GM18498 (cell line): ENCODE measurements around the gene COL9A3.
"Not testable (repeated sequence)": the region's sequence is repeated elsewhere in the genome, so short reads cannot be mapped to it uniquely, and the experiment has no call there.

ENCODE experiments used
- ATAC-seq: cut with Tn5 transposase; IDR thresholded peaks from one replicate; pipeline ENCODE4 v1.9.1; 2021; ENCODE audit warnings: mild to moderate bottlenecking, moderate library complexity; ENCODE audit not compliant: unreplicated experiment

The COL9A3 gene

DNA sequence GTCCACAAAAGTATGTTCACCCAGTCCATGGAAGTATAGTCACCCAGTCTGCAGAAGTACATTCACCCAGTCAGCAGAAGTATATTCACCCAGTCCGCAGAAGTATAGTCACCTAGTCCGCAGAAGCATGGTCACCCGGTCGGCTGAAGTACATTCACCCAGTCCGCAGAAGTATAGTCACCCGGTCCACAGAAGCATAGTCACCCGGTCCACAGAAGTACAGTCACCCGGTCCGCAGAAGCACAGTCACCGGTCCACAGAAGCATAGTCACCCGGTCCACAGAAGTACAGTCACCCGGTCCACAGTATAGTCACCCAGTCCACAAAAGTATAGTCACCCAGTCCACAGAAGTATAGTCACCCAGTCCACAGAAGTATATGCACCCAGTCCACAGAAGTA is 36.0 kb downstream of the COL9A3 start:
- ATAC-seq: no peak

DNA sequence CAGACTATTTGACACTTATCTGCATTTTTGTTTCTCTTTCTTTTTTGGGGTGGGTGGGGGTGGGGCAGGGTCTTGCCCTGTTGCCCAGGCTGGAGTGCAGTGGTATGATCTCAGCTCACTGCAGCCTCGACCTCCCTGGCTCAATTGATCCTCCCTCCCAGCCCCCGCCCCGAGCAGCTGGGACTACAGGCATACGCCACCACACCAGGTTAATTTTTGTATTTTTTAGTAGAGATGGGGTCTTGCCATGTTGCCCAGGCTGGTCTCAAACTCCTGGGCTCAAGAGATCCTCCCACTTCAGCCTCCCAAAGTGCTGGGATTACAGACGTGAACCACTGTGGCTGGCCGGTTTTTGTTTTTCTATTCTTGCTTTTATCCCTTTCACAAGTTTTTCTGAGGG is 36.5 kb downstream of the COL9A3 start:
- ATAC-seq: not testable (repeated sequence)

DNA sequence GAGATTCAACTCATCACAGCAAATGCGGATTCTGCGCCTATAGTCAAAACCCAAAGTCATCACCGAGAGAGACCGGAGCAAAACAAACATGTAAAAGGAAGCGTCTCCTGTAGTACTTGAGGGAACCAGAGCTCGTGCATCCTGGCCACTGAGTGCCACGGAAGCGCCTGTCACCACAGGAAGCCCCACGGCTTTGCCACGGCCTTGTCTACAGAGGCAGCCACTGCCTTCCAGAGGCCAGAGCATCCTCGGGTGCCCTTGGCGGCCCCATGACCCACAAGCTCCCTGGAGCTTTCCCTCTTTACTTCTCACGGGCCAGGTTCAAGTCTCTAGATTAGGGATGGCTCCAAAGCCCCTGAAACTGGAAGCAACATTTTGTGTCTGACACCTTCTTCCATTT is 37.3 kb downstream of the COL9A3 start:
- no peak for ATAC-seq

DNA sequence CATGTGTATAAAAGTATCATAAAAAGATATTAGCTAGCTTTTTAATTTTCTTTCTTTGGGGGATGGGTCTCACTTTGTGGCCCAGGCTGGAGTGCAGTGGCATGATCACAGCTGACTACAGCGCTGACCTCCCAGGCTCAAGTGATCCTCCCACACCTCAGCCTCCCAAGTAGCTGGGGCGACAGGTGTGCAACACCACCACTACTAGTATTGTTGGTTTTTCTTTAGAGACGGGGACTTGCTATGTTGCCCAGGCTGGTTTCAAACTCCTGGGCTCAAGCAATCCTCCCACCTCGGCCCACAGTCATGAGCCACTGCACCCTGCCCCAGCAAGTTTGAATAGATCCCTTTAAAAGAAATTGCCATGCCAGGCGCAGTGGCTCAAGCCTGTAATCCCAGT is 38.3 kb downstream of the COL9A3 start:
- ATAC-seq: no peak

DNA sequence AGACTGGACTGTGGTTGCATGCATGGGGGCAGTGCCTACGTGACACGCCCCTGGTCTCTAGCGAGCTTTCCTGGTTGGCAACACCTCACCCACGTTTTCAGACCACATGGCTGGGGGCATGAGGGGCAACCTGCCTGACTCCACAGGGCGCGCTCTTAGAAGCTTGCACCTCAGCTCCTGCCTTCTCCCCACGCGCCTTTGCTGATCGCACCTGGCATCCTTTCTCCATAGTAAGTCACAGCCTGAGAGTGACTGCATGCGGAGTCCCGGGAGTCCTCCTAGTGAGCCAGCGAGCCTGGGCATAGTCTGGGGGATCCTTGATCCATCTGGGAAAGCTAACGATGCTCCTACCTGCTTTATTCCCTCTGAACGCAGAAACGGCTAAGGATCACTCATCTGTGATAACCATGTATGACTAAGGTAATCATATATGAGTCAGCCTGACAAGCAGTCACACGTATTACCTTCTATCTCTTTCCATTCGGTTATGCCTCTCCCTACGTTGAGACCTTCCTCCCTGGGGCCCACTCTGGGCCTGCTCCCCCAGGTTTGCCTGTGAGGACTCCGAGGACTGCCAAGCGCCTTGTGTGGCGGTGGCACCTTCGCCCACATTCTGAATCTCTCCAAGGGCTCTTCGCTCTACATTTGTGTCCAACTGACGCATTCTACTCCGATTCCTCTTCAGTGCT is 40.2 kb downstream of the COL9A3 start:
- ATAC-seq: no peak

DNA sequence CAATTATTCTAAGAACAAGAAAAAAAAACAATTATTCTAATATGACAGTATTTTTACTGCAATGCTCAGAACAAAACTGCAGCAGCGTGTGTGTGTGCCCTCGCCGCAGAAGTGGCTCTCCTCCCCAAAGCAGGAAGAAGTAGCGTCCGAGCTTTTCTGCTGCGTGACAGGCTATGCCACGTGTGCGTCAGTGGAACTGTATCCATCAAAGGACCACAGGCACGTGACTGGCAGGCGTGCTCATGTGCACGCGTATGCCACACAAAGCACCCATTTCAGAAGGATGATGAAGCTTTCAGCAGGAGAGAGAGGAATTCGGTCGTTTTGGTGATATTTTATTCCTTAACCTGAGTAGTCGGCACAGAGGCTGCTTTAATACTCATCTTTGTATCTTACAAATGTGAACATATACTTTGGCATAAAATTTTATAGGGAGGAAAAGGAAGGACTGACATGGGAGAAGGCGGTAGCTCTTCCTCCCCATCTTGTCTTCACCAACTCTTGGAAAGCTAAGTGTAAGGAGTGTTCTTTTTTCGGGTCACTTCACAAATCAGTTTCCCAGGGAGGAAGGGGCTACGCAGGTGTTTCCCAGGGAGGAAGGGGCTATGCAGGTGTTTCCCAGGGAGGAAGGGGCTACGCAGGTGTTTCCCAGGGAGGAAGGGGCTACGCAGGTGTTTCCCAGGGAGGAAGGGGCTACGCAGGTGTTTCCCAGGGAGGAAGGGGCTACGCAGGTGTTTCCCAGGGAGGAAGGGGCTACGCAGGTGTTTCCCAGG is 41.4 kb downstream of the COL9A3 start:
- ATAC-seq: no peak

DNA sequence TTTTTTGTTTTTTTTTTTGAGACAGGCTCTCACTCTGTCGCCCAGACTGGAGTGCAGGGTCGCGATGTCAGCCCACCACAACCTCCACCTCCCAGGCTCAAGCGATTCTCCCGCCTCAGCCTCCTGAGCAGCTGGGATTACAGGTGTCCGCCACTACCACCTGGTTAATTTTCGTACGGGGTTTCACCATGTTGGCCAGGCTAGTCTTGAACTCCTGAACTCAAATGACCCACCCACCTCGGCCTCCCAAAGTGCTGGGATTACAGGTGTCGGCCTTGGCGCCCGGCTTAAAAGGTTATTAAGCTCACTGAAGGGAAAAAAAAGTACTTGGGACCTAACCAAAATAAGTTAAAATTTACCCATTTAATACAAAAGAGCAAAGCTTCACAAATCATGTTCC is 42.9 kb downstream of the COL9A3 start:
- no peak for ATAC-seq

DNA sequence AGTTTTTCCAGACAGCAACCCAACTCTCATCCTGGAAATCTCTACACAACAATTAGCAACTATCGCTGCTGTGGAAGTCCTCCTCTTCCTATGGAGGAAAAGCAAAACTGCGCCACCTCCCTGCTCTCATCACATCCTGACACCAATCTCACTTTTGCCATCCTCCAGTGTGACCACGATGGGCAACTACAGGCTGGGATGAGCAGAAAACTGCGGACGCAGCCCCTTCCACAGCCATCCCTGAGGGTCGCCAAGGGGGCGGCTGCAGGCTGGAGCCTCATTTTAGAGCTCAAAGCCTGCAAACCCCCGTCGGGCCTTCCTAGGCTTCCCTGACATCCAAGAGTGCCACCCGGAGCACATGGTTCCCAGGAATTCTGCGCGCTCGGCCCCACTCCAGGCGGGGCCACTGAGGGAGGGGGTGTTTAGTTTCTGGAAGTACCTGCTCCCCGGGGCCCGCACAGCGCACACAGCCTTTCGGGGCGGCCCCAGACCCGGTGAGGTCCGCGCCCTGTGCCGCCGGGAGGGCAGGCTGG is 43.6 kb downstream of the COL9A3 start:
- ATAC-seq: peak; percentile 18

DNA sequence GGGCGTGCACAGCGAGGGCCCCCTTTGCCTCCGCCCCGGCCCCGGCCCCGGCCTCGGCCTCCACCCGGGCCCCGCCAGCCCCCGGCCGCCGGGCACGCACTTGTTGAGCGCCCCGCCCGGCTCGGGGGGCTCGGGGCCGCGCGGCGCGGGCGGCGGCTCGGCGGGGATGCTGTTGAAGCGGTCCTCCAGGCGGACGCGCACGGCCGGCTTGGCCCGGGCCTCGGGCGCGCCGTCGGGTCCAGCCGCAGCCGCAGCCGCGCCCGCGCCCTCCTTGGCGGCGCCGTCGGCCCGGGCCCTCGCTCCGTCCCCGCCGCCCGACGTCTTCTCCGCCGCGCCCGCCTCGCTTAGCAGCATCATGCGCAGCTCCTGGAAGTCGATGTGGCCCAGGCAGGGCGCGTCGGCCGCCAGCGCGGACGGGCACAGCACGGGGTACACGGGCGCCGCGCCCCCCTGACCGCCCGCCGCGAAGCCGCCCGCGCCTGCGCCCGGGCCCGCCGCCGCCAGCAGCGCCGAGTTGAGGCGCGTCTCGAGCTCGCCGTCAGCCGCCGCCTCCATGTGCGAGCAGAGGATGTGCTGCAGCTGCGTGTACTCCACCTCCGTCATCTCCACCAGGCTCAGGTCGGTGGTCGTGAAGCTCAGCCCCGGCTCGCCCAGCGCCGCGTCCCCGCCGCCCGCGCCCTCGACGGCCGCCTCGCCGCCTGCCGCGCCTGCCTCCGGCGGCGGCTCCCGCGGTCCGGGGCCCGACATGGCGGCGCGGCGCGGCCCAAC is 44.3 kb downstream of the COL9A3 start:
- ATAC-seq: peak; percentile 38

DNA sequence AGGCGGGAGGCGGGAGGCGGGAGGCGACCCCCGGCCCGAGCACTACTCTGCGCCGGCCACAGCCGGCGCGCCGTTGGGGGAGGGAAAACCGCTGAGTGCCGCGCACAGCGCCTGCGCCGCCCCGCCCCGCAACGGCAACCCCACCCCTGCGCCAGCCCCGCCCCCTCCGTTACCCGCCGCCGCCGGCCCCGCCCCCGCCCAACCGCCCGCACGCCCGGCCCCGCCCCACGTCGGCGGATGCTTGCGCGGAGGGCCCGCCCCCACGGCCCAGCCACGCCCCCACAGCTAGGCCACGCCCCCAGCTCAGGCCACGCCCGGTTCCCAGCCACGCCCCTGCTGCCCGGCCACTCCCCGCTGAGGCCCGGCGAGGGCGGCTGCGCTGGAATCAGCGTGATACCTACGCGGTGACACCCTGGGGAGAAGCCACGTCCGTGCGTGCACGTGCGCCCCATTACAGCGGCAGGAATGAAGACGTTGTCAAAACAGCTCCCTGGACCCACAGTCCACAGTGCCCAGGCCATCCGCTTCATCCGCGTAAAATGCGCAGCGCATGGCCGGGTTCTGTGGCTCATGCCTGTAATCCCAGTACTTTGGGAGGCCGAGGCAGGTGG is 45.0 kb downstream of the COL9A3 start, which contains the start of gene TCFL5:
TCFL5 (minus strand) TSS at position 97 of the 611 bp plus-strand sequence. CDS start 152 bp downstream, outside the sequence.
- peak; percentile 66 for ATAC-seq

DNA sequence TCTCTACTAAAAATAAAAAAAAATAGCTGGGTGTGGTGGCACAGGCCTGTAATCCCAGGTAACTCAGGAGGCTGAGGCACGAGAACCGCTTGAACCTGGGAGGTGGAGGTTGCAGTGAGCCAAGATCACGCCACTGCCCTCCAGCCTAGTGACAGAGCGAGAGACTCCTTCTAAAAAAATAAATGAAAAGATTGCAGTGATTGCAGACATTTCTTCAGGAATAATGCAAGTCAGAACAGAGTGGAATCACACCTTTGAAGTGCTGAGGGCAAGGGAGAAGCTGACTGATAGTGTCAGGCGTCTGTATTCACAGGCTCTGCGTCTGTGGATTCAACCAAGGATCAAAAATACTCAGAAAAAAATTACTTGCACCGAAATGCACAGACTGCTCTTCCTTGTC is 47.4 kb downstream of the COL9A3 start:
- ATAC-seq: no peak

DNA sequence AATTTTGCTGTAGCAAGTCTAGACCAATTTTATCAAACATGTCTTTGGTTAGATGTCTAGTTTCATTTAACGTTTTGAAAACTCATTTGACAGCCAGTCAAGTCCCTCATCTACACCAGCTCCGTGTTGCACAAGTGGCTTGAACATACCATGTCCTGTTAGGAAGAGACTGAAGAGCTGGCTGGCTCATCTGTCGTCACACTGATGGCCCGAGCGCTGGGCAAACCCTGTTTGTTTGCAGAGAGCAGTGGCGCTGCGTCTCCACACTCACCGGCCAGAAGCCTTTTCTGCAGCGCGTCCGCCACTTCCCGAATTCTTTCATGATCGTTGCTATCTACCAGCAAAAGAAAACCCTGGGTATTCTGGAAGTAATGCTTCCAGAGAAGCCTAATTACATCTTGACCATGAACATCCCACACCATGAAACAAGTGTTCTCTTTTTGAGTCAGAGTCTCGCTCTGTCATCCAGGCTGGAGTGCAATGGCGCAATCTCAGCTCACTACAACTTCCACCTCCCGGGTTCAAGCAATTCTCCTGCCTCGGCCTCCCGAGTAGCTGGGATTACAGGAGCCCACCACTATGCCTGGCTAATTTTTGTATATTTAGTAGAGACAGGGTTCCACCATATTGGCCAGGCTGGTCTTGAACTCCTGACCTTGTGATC is 55.5 kb downstream of the COL9A3 start:
- ATAC-seq: no peak

DNA sequence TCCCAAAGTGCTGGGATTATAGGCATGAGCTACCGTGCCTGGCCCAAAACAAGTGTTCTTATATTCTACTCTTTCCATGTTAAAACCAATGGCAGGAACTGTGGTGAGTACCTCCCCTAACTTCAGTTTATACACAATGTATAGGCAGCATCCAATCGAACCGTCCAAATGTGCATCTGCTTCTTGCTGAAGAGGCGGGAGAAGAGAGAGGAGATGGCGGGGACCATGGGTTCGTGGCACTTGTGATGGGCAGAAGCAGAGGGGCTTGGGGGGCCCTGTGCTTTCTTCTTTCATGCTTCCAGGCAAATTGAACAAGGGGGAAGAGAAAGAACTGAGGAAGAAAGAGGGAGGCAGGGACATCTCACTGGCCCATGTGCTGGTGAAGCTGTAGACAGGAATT is 56.0 kb downstream of the COL9A3 start:
- no peak for ATAC-seq

DNA sequence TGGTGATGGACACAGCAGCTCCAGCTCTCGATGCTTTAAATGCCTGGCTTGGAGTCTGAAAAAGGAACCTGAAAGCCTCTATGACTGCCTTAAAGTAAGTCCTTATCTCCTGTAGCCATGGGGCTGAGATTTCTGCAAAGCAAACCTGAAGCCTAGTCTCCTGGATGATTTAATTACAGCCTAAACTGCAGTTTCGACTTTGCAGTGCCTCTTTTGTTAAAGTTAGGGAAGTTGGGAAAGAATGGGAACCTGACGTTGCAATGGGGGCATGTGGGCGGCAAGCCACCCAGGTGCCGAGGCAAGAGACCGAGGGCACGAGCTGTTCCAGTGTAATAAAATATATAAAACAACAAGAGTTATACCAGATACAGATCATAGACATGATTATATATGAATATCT is 56.4 kb downstream of the COL9A3 start:
- no peak for ATAC-seq

DNA sequence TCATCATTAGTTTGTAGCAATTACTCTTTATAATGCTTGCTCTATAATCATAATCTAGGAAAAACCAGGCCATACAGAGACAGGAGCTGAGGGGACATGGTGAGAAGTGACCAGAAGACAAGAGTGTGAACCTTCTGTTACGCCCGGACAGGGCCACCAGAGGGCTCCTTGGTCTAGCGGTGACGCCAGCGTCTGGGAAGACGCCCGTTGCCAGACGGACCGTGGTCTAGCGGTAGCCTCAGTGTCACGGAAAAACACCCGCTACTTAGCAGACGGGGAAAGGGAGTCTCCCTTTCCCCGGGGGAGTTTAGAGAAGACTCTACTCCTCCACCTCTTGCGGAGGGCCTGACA is 56.8 kb downstream of the COL9A3 start:
- ATAC-seq: not testable (repeated sequence)

DNA sequence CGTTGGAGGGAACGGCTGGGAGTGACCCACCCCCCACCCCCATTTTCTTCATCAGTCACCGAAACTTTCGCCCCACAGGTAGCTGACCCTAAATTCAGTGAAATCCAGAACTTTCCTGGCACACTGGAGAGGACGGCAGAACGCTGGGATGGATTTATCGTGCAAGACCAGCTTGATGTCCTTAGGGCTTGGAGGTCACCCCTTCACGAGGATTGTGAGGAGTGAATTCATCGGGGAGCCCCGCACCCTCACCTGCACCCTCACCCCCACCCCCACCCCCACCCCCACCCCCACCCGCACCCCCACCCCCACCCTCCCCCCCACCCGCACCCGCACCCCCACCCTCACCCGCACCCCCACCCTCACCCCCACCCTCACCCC is 58.1 kb downstream of the COL9A3 start:
- ATAC-seq: no peak

DNA sequence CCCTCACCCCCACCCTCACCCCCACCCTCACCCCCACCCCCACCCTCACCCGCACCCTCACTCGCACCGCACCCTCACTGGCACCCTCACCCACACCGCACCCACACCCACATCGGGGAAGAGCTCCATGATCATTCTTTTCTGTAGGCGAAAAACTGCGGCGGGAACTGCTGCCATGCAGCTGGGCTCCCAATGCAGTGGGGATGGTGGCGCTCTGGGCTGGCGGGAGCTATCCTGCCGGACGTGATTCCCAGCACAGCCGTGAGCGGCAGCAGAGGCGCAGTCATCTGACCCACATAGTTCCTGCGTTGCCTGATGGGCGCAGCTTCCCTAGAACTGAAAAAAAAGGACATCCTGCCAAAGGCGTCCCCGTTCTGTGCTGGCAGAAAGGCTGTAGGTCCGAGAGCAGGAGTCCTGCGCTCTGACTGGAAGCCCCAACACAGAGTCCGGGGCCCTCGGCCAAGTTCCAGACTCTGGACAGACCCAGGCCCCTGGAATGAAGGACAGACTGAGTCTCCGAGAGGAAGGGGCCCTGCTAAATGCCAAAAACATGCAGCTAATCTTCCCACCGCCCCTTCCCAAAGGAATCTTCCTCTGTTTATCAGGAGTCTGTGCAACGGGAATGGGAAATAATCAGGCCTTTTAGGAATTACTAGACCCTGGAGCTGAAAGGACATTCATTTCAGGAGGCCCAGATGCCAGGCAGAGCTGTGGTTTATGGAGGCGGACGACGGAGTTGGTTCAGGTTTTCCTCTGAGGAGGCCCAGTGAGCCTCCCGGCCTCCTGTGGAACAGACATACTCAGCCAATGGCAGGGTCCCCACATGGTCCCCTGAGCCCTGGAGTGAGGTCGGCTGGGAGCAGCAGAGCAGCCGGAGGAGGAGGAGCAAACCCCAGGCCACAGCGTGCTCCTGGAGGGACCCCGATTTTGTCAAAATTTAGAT is 58.8 kb downstream of the COL9A3 start:
- ATAC-seq: no peak

DNA sequence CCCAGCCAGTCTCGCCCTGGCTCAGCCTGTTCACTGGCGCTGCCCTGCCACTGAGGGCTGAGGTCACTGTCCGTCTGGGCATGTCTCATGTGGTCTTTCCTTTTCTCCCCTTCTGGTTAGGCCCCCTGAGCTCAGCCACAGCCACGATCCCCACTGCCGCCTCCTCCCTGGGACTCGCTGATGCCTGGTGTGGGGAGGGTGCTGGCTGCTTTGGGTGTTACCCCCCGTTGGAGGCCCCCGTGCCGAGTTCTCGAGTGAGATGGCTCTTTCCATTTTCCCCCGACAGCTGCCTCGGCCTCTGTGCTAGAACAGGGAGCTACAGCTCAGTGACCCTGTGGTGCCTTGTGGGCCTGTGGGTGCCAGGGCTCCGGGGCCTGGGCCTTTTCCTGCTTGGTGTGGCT is 59.7 kb downstream of the COL9A3 start:
- no peak for ATAC-seq
